ENCODE data around the gene C17orf75. TPM values are rescaled to one million over a fixed set of nuclear protein-coding genes. Genes with fewer than 3 reads are reported as not detected.
"Not testable (repeated sequence)": the region's sequence is repeated elsewhere in the genome, so short reads cannot be mapped to it uniquely, and the experiment has no call there.

Gene C17orf75
- polyA plus RNA-seq, 3 donors: 40.4 to 43.5 (median 42.9) TPM

DNA sequence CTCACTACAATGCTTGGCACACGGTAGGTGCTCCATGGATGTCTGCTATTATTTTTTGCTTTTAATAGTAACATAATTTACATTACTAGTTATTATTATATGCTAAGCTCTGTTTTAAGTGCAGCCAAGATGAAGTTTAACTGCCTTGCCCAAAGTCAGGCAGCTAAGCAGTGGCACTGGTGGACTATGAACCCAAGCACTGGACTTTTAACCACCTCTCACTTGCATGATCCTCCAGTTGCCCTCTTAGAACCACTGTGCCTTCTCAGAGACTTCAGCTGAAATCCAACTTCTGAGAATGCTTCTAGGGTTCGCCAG is 6.5 kb upstream of the C17orf75 start:
- DNase-seq (ENCODE audit: low read depth in 3 of 3, low spot score in 2 of 3): no peak

DNA sequence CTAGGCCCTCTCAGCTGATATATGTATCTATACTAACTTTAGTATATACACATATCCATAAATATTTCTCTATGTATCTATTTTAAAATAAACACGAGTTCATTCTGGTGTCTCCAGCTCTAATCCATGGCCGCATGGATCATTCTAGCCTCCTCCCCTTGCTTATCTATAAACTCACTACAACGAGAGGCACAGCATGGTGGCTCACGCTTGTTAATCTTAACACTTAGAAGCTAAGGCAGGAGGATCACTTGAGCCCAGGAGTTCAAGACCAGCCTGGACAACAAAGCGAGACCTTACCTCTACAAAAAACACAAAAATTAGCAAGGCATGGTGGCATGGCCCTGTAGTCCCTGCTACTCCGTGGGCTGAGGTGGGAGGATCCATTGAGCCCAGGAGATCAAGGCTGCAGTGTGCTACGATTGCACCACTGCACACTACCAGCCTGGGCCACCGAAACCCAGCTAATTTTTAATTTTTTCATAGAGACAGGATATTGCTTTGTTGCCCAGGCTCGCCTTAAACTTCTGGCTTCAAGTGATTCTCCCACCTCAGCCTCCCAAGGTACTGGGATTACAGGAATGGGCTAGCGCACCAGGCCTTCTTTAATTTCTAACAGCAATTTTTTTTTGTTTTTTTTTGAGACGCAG is 4.1 kb upstream of the C17orf75 start:
- DNase-seq (ENCODE audit: low read depth in 3 of 3, low spot score in 2 of 3): no peak

DNA sequence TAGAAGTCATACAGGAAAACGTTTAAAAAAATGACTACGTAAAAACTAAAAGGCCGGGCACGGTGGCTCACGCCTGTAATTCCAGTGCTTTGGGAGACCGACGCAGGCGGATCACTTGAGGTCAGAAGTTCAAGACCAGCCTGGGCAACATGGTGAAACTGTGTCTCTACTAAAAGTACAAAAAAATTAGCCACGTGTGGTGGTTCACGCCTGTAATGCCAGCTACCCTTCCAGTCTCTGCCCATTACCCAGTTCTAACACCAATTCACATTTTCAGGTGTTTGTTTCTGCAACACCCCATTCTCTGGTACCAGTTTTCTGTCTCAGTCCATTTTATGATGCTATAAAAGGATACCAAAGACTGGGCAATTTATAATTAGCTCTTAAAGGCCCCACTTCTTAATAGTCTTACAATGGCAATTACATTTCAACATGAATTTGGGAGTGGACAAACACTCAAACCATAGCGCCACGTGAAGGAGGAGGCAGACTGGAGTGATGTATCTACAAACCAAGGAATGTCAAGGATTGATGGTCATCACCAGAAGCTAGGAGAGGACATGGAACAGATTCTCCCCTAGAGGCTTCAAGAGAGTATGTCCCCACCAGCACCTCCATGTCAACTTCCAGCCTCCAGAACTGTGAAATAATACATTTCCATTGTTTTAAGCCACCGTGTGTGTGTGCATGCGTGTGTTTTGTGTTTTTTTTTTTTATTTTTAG is 791 bp upstream of the C17orf75 start:
- DNase-seq (ENCODE audit: low read depth in 3 of 3, low spot score in 2 of 3): no peak

DNA sequence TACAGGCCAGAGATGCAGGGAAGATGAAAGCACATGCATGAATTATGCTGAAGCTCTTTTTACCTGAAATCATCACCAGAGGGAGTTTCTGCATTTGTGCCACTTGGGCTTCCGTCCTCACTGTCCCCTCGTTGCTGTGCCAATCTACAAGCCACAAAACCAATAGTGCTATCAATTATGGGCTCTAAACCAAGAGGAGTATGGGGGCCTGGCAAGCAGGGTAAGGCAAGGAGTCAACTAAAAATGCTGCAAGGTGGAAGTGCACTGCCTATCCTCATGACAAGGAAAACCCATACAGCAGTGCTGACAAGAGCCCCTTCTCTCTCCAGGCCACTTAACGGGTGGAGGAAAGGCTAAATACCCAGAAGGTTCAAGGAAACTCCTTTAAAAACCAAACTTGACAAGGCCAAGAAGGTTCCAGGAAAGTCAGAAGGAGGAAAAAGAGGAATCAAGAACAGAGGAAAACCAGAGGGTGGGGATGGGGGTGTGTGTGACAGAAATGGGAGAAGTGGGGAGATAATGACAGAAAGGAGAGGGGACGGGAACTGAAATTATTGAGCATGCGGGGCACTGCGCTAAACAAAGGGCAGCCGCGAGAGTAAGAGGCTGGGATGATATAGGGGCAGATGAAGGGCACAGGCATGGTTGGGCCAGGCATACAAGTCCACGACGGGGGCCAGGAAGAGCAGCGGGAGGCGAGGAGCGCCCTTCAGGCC is 674 bp downstream of the C17orf75 start:
- DNase-seq (ENCODE audit: low read depth in 3 of 3, low spot score in 2 of 3): no peak

DNA sequence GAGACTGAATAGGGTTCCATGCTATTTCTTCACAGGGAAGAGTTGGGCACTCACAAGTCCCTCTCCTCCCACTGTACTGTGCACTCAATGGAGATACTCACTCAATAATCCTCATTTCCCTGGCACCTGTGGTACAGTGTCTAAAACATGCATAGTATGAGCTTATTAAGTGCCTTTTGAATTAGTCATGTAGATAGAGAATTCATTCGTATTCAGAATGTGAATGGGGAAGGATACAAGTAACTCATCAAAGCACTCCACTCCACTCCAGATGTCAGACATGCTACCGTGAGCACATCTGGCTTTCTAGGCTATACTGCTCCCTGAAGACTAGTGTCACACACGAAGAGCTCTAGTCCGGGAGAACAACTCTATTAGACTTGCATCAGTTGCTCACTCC is 6.3 kb downstream of the C17orf75 start:
- DNase-seq (ENCODE audit: low read depth in 3 of 3, low spot score in 2 of 3): no peak

DNA sequence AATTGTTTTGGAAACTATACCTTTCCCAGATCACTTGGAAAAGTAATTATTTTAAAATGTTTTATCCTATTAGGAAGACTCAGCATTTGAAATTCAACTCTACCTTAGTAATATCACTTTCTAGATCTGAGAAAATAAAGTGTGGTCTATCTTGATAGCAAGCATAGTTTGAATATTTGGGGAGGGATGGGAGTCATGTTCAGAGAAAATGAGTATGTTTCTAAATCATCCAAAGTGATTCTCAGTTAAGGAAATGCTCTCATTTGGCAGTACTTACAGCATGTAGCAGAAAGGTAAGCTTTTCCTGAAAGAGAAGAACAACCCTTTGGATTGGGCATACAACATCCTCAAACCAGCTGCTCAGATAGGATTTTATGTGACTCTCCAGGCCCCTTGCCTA is 6.9 kb downstream of the C17orf75 start:
- no peak for DNase-seq (ENCODE audit: low read depth in 3 of 3, low spot score in 2 of 3)

DNA sequence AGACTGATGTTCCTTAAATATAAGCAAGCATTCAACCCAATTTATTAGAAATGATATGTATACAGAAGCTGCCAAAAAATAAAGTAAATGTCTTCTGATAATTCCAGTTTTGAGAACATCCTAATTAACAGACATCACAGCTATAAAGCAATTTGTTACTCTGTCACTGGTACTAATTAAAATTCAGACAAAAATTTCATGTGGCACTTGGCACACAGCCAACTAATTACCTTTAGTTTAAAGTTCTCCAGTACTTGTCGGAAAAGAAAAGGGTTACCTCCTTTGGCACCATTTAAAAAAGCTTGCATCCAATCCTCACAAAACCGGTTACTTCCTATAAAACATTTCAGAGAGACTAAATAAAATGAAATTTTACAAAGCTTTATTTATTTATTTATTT is 8.8 kb downstream of the C17orf75 start:
- no peak for DNase-seq (ENCODE audit: low read depth in 3 of 3, low spot score in 2 of 3)

DNA sequence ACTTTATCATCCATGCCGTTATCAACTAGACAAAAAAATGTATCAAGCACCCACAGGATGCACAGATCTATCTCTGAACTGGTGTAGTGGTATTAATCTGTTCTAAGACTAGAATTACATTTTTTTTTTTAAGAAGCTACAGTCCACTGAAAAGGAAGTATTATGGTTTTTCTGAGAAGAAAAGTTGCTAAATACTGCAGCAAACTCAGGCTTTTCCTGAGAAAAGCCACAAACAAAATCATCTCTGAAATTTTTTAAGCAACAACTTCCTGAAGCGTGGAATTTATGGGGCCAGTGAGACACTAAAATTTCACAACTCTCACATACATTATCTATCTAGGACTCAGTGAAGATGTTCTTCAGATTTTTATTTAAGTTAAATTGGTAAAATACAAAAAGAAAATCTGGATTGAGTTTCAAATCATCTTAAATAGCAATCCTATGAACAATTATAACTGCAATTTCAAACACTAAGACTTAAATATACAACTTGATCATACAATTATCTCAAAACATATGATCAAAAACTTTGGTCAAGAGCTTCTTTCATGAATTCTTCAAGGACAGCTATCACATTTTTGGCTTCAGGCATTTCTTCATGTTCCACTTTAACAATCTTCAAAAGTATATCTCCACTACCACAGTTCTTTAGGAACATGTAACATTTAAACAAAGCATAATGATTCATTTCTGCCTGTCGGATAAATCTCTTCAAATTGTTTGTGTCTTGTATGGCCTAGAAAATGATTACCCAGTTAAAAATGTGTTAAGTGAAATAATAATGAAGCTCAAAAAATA is 10.5 kb downstream of the C17orf75 start:
- no peak for DNase-seq (ENCODE audit: low read depth in 3 of 3, low spot score in 2 of 3)

DNA sequence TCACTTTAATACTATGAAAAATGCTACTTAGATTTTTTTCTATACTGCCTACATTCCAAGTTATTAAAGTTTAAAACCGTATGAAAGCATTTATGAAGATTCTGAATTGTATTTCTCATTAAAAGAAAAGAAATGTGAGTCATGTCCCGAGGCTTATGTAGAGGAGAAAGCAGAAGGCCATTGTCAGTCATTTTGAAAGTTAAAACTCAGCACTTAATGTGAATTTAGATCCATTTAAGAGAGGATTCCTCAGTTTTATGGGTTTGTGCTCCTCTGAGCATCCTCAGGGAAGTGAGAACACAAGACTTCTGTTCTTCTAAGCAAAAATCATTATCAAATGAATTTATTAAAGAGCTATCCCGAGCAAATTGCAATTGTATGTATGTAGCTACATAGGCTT is 11.8 kb downstream of the C17orf75 start:
- no peak for DNase-seq (ENCODE audit: low read depth in 3 of 3, low spot score in 2 of 3)

DNA sequence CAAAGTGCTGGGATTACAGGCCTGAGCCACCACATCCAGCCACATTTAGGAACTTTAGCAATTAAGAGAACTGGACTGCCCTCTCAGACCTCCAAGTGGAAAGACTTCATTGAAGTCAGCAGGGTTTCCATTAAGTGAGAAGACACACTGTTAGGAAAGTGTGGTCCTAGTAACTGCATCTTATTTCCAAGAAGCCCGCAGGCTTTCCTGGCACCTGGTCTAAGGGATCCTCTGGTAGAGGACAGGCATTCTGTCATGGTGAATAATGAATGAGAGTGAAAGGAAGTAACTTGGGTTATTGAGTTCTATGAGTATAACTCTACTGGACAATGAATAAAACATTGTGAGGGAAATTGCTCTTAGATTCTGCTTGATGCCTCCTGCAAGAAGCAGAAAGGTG is 14.1 kb downstream of the C17orf75 start:
- no peak for DNase-seq (ENCODE audit: low read depth in 3 of 3, low spot score in 2 of 3)

DNA sequence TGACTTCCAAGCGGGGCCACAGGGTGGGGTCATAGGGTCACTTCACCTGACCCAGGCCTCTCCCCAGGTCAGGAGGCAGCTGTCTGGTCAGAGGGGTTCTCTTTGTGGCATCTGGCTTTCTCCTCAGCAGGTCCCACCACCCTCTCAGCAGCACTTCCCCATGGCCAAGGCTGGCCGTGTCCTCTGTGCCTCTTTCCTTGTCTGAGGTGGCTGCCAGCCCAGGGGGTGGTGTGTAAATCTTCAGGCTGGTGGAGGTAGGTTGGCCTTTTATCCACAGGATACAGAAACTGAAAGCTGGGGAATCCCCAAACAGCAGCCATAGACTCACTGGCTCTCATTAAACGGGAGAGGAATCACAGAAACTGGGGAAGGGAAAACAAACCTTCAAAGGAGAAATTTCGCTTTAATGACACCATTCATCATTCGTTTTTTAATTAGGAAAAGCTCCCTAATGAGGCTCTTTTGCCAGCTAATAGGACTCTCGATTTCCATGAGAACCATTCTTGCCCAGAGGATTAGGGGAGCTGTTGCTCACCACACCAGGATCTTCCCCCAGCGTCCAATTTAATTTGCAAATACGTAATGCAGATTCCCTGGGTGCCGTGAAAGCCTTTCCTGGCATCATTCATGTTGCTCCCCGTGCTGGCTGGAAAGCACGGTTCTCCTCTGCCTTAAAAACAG is 18.0 kb downstream of the C17orf75 start:
- no peak for DNase-seq (ENCODE audit: low read depth in 3 of 3, low spot score in 2 of 3)

DNA sequence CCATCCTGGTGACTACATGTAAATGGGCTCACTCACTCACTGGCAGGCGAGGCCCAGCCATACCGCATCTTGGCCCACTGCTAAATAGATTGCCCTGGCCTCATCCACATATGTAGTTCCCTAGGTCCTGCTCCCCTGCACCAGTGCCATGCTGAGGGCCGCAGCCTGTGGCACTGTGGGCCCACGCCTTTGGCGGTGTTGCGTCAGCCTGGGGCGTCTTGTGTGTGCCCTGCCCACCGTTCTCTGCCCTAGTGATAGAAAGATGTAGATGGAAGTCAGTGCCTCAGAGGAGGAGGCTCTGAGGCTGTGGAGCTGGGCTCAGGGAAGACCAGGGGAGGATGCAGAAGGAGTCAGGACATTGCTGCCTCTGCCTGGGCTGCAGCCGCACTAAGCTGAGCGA is 18.9 kb downstream of the C17orf75 start:
- DNase-seq (ENCODE audit: low read depth in 3 of 3, low spot score in 2 of 3): no peak

DNA sequence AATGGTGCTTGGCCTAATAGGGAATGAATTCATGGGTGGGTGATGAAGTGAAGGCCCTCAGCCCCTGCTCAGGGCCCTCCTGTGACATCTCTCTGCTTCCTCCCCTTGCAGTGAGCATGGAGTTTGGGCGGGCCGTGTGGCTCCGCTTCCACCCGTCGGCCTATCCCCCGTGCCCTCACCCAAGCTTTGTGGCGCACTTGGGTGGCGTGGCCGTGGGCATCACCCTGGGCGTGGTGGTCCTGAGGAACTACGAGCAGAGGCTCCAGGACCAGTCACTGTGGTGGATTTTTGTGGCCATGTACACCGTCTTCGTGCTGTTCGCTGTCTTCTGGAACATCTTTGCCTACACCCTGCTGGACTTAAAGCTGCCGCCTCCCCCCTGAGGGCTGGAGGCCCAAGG is 21.1 kb downstream of the C17orf75 start:
- DNase-seq (ENCODE audit: low read depth in 3 of 3, low spot score in 2 of 3): no peak

DNA sequence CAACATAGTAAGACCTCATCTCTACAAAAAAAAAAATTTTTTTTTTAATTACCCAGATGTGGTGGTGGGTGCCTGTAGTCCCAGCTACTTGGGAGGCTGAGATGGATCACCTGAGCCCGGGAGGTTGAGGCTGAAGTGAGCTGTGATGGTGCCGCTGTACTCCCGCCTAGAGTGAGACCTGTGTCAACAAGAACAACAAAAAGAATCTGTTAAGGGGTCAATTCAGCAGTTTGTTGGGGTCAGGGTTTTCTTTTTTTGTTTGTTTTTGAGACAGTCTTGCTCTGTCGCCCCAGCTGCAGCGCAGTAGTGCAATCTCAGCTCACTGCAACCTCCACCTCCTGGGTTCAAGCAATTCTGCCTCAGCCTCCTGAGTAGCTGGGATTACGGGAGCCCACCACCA is 21.9 kb downstream of the C17orf75 start:
- not testable (repeated sequence) for DNase-seq (ENCODE audit: low read depth in 3 of 3, low spot score in 2 of 3)

DNA sequence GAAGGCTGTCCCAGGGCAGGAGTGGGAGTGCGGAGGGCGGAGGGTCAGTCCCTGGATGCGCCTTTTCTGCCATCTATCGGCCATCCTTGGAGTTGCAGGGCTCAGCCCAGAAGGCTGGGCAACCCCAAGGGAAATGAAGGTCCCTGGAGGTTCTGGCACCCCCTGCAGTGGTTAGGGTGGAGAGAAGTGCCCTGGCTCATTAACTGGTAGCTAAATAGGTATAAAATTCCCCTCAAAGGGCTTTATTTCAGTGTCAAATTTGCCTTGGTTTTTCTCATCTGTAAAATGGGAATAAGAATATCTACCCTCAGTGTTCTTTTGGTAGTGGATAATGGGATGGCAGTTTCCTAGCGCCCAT is 22.4 kb downstream of the C17orf75 start:
- DNase-seq (ENCODE audit: low read depth in 3 of 3, low spot score in 2 of 3): no peak

DNA sequence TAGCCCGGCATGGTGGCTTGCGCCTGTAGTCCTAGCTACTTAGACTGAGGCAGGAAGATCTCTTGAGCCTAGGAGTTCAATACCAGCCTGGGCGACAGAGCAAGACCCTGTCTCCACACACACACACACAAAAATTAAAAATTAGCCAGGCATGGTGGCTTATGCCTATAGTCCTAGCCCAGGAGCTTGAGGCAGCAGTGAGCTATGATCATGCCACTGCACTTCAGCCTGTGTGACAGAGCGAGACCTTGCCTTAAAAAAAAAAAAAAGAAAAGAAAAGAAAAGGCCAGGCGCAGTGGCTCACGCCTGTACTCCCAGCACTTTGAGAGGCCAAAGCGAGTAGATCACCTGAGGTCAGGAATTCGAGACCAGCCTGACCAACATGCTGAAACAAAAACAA is 23.9 kb downstream of the C17orf75 start:
- no peak for DNase-seq (ENCODE audit: low read depth in 3 of 3, low spot score in 2 of 3)

DNA sequence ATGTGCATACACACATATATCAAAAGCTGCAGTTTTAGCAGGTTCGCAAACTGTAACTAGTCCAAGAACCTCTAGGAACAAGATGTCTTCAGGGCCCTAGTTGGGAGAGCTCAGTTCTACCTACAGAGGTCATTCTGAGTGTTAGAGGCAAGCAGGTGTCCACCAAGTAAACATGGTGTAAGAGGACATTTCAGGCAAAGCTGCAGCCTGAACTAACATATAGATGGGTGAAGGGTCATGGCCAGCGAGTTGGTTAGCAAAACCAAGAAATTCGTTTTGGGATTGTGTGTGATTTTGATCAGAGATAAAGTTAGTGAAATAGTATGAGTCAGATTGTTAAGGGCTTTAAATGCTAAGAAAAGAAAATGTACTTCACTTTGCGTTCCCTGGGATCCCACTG is 24.6 kb downstream of the C17orf75 start:
- DNase-seq (ENCODE audit: low read depth in 3 of 3, low spot score in 2 of 3): no peak

DNA sequence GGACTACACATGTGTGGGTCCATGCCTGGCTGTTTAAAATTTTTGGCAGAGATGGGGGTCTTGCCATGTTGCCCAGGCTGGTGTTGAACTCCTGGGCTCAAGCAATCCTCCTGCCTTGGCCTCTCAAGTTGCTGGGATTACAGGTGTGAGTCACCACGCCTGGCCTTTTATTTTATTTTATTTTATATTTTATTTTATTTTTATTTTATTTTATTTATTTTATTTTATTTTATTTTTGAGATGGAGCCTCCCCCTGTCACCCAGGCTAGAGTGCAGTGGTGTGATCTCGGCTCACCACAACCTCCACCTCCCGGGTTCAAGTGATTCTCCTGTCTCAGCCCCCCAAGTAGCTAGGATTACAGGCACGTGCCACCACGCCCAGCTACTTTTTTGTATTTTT is 25.3 kb downstream of the C17orf75 start:
- DNase-seq (ENCODE audit: low read depth in 3 of 3, low spot score in 2 of 3): not testable (repeated sequence)

DNA sequence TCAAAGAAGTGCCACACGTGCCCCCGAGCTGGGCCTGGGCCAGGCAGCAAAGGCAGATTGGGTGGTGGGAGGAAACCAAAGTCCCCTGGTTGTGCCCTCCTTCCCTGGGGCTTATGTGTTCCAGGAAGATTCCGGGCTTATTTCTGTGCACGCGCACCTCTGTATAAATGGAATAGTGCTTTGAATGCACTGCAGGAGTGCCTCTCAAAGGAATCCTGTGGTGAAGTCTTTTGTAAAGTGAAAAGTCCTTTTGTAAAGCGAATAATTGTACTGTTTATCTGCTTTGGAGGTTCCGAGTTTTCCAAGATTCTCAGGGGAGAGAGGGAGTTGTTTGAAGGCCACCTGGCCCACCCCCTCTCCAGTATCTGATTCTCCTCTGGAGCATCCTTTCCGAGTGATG is 26.8 kb downstream of the C17orf75 start:
- DNase-seq (ENCODE audit: low read depth in 3 of 3, low spot score in 2 of 3): no peak

DNA sequence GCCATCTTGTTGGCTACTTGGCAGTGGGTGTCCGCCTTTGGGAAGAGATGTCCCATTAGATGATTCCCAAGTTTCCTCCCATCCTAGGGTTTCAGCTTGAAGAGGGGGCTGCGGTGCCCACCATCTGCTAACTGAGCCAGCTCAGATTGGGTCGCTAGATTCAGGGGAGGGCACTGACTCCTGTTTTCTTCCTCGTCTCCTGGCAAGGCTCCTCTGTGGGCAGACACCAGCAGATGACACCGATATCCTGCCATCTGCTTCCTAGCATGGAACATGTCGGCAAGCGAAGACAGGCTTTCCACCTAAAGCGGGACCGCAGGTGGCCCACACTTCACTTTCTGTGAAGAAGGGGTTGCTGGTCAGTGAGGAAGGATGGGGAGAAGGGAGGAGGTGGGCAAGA is 27.3 kb downstream of the C17orf75 start:
- no peak for DNase-seq (ENCODE audit: low read depth in 3 of 3, low spot score in 2 of 3)

DNA sequence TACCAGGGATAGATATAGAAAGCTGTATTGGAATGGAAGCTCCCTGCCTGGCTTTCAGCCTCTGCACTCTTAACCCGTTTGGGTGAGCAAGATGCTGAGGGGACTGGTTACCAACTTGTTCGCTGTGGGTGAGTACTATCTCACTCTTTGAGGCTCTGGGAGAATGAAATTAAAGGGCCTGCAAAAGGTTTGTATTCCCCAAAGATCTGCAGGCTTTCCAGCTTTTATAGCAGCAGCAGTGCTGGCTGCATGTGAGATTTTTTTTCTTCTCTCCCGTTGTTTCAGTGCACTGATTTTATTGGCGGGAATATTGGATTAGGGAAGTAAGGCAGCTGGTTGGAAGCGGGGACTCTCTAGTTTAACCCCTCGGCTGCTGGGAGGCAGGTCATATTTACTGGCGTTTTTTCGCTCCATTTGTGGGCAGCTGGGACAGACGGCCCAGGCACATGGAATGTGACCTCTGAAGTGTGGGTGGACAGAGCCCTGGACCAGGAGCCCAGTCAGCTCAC is 30.9 kb downstream of the C17orf75 start:
- DNase-seq (ENCODE audit: low read depth in 3 of 3, low spot score in 2 of 3): no peak
